Right lobe of liver (tissue), 6 donors: ENCODE measurements around the gene MAF. TPM values are rescaled to one million over a fixed set of nuclear protein-coding genes. Genes with fewer than 3 reads are reported as not detected.

Source experiments
- ATAC-seq, 4 donors: fragments of 200-7000 bp; cut with Tn5 transposase; one replicate each; pipeline ENCODE4 v1.9.1; 2020; ENCODE audit warnings: mild to moderate bottlenecking in 4 of 4, moderate library complexity in 4 of 4
- DNase-seq, 3 donors: peaks; one replicate each; pipeline ENCODE4 v3.0.0-alpha.2; 2020
- H3K27ac ChIP-seq, 3 donors: fragments of 200-600 bp; one replicate each; pipeline ENCODE4 v1.8.0; 2022
- H3K27me3 ChIP-seq, 2 donors: fragments of 200-600 bp; one replicate each; pipeline ENCODE4 v1.8.0; 2022
- H3K36me3 ChIP-seq, 4 donors: fragments of 200-600 bp; sonication (generic) in 1 of 4; one replicate each; pipeline versions ENCODE4 v1.5.1 to v1.8.0; 2017 to 2022; ENCODE audit warnings: control low read depth in 1 of 4
- H3K4me1 ChIP-seq, 4 donors: fragments of 200-600 bp; sonication (generic) in 1 of 4; one replicate each; pipeline versions ENCODE4 v1.5.1 to v1.8.0; 2017 to 2022; ENCODE audit warnings: control low read depth in 1 of 4
- H3K4me3 ChIP-seq, 3 donors: fragments of 200-600 bp; one replicate each; pipeline ENCODE4 v1.8.0; 2022
- H3K9me3 ChIP-seq, 4 donors: fragments of 200-600 bp; sonication (generic) in 1 of 4; one replicate each; pipeline versions ENCODE4 v1.5.1 to v1.8.0; 2017 to 2022; ENCODE audit warnings: control low read depth in 1 of 4
- POLR2A ChIP-seq: fragments of 450-650 bp; IDR thresholded peaks from one replicate; pipeline ENCODE4 v1.6.1; 2017; ENCODE audit warnings: antibody characterized with exemption, mild to moderate bottlenecking
- WGBS: methylation state at CpG from one replicate; pipeline ENCODE4 v1.1.6; 2018; ENCODE audit warnings: low coverage, low lambda C conversion rate; ENCODE audit not compliant: insufficient coverage; ENCODE audit errors: missing lambda C conversion rate; 5-methylcytosine and 5-hydroxymethylcytosine counted together
- intact Hi-C, 2 donors: fragments of 100-400 bp; cut with DNase I; formaldehyde crosslinking; loops; one replicate each; pipeline versions ENCODE4 v1.11.2 to v1.14.1; 2022
- total RNA-seq, 6 experiments: library from RNA; depleted of rRNA in 2 of 6; stranded (reverse); fragments of >200 nt in 2 of 6; fragmentation: NEBNext Ultra II Directional in 3 of 6; extraction: Animal tissue kit (Norgen Biotek cat#: 25700) in 3 of 6; gene quantifications; one replicate each; pipeline versions ENCODE4 v1.1.0 to v1.2.4, GENCODE V29; 2016 to 2023
- TF ChIP-seq, protein P1 (sequence below), 4 donors: fragments of 200-600 bp in 3 of 4; fragments of 450-650 bp in 1 of 4; IDR thresholded peaks; one replicate each; pipeline versions ENCODE4 v1.5.1 to v1.8.0; 2016 to 2022; ENCODE audit warnings: antibody characterized with exemption in 4 of 4, mild to moderate bottlenecking in 2 of 4
- donor health status: DM: no; HTN: yes; CAD: no.
- donor health status: DM: no; HTN: no; CAD: no.
- donor health status: DM: no; HTN: no; CAD: no.
- donor health status: DM: no; HTN: yes; CAD: no.
- donor health status: DM: no; HTN: yes; CAD: no.

The MAF gene
- total RNA-seq, 6 experiments from 2014 or later, result 19.0 to 43.8 (median 27.7) TPM

DNA sequence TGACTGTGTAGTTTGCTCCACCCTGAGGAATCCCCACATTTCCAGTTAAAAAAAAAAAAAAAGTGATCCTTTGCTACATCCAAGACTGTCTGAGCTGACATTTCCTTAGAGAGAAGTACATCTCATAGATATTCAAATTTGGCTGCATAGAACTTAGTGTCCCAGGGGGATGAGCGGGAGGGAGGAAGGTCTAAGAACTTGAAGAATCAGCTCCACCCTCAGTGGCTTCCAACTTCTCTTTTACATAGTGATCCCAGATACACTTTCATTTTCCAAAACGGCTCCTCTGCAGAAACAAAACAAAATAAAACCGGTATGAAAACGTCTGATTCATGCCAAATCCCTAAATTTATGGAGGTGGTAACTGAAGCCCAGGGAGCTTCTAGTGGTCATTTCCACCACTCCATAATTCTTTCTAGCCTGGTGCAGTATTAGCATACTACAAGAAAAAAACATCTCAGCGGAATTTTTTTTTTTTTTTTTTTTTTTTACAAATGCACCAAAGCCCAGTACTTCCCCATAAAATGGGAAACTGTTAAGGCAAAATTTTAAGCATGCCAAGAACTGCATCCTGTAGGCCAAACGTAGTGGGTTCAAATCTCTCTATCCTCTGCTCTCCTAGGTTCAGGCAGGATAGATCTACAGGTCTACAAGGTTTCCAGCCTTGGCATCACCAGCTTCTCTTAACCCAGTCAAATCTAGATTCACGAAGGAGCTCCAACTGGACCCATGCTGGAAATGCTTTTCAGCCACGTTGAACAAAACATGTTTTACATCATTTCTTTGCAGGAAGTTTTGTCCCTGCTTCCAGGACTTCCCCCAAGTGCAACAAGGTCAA lies 29.3 kb downstream of the MAF start:
- Histone ChIP-seq H3K4me3 (peak overlapping the region in 1 of 3 donors; percentile 19), H3K27me3 (no peaks in the 10 kb centered on the region), H3K36me3 (no peaks in the 10 kb centered on the region), H3K27ac (no peak overlapping the region), H3K4me1 (no peaks in the 10 kb centered on the region), H3K9me3 (no peaks in the 10 kb centered on the region)
- intact Hi-C loops, result no loop called here
- 39% methylated on average over 8 of the region's 8 CpGs for WGBS
- ATAC-seq (peak; percentile 35 to 70 (median 57)), DNase-seq (no peak)
- TF ChIP-seq, protein P1, sequence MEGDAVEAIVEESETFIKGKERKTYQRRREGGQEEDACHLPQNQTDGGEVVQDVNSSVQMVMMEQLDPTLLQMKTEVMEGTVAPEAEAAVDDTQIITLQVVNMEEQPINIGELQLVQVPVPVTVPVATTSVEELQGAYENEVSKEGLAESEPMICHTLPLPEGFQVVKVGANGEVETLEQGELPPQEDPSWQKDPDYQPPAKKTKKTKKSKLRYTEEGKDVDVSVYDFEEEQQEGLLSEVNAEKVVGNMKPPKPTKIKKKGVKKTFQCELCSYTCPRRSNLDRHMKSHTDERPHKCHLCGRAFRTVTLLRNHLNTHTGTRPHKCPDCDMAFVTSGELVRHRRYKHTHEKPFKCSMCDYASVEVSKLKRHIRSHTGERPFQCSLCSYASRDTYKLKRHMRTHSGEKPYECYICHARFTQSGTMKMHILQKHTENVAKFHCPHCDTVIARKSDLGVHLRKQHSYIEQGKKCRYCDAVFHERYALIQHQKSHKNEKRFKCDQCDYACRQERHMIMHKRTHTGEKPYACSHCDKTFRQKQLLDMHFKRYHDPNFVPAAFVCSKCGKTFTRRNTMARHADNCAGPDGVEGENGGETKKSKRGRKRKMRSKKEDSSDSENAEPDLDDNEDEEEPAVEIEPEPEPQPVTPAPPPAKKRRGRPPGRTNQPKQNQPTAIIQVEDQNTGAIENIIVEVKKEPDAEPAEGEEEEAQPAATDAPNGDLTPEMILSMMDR (IDR thresholded peaks at IDR 0.05), result no peak
- no peak for TF ChIP-seq POLR2A

GRCh38 chr16:79564671-79565107 lies 35.8 kb downstream of the MAF start:
- H3K36me3 ChIP-seq, result no peaks in the 10 kb centered on the region
- no peaks in the 10 kb centered on the region for H3K9me3 ChIP-seq
- no peaks in the 10 kb centered on the region for H3K27me3 ChIP-seq
- DNase-seq (peak; percentile 74 to 90 (median 87)), ATAC-seq (peak; percentile 64 to 89 (median 83))
- H3K4me1 ChIP-seq, result peaks cover 0 to 54% (median 15%) of the 10 kb centered on the region in 4 donors
- WGBS, result 24% methylated on average over 6 of the region's 6 CpGs
- TF ChIP-seq POLR2A, result no peak
- TF ChIP-seq, protein P1 (IDR thresholded peaks at IDR 0.05), result no peak
- intact Hi-C loops, result no loop called here
- no peak overlapping the region for H3K4me3 ChIP-seq
- H3K27ac ChIP-seq, result peak overlapping the region; percentile 8 to 82 (median 66)

DNA sequence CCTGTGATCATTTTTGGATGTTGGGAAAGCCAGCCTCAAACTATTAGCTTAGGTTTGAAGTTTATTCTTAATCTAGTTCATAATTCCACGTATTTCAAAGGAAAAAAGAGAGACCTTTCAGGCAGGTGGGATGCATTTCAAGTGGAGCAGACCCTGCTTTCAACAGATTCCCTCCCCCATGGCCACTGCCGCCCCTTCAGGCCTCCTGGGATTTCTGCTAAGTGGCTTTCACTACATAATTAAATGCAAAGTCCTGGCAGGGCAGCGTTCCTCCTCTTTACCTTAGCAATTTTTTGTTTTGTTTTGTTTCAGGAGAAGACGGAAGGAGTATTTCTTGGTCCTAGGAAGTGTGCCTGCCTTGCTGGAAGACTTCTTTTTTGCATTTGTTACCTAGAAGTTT lies 36.6 kb downstream of the MAF start:
- peaks cover 0 to 54% (median 15%) of the 10 kb centered on the region in 4 donors for H3K4me1 ChIP-seq
- TF ChIP-seq POLR2A, result no peak
- TF ChIP-seq, protein P1 (IDR thresholded peaks at IDR 0.05), result no peak
- DNase-seq (no peak), ATAC-seq (no peak)
- no peaks in the 10 kb centered on the region for H3K36me3 ChIP-seq
- peak overlapping the region in 2 of 3 donors; percentile 66 to 82 for H3K27ac ChIP-seq
- H3K4me3 ChIP-seq, result no peak overlapping the region
- no peaks in the 10 kb centered on the region for H3K9me3 ChIP-seq
- intact Hi-C loops, result no loop called here
- 50% methylated on average over 4 of the region's 4 CpGs for WGBS
- no peaks in the 10 kb centered on the region for H3K27me3 ChIP-seq

DNA sequence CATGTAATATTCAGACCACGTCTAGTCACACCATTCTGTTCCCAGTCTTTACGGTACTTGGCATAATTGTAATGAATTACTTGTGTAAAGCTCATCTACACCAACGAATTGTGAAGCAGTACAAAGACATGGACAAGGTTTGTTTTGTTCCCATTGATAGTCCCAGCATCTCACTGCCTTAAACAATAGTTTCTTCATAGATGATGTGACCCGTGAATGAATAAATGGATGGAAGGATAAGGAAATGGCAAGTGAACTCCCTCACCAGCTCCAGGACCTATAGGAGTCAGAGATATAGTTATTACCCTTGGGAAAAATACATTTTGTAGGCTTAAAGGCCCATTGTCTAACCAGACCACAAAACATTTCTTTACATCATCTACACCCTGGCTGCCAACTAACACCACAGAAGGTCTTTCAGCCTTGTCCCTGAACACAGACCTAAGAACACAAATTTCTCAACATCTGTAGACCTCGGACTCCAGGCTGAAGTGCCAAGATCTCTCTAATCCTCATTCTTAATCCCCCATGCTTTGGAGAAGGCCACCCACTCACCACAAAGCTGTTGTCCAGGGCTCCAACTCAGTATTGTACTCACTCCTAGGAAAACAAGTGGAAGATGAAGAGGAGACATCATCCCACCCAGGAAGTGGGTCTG lies 38.2 kb downstream of the MAF start:
- no peak for TF ChIP-seq POLR2A
- DNase-seq (no peak), ATAC-seq (peak in 1 of 4 donors; percentile 11)
- no peaks in the 10 kb centered on the region for H3K27me3 ChIP-seq
- WGBS, result 52% methylated on average over 5 of the region's 5 CpGs
- H3K36me3 ChIP-seq, result no peaks in the 10 kb centered on the region
- intact Hi-C loops, result no loop called here
- peak overlapping the region in 2 of 3 donors; percentile 21 to 78 for H3K27ac ChIP-seq
- H3K9me3 ChIP-seq, result no peaks in the 10 kb centered on the region
- peaks cover 0 to 54% (median 15%) of the 10 kb centered on the region in 4 donors for H3K4me1 ChIP-seq
- no peak overlapping the region for H3K4me3 ChIP-seq

DNA sequence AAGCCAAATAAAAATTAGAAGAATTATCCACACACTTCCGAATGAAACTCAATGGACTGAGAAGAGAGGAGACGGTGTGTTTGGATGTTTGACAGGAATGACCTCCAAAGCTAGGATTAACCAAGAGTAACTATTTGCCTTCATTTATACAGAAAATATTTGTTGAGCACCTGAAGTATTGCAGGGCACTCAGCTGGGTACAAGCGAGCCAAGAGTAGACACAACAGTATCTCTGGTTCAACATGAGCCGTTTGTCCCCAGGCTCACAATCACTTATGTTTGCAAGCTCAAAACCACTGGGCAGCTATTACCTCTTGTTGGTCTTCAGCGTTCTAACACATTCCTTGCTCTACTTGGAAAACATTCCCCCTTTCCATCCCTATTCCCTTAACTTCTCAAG lies 38.8 kb downstream of the MAF start:
- intact Hi-C loops, result no loop called here
- TF ChIP-seq, protein P1 (IDR thresholded peaks at IDR 0.05), result no peak
- TF ChIP-seq POLR2A, result no peak
- peak; percentile 65 to 81 (median 74) for ATAC-seq

More for the DNA sequence above, 38.8 kb downstream of the MAF start:
- Histone ChIP-seq H3K4me3 (peak overlapping the region in 2 of 3 donors; percentile 6 to 12), H3K27ac (peak overlapping the region in 2 of 3 donors; percentile 49 to 78), H3K9me3 (no peaks in the 10 kb centered on the region), H3K4me1 (peaks cover 0 to 54% (median 15%) of the 10 kb centered on the region in 4 donors), H3K36me3 (no peaks in the 10 kb centered on the region), H3K27me3 (no peaks in the 10 kb centered on the region)
- WGBS, result 40% methylated on average over 5 of the region's 5 CpGs
- peak in 2 of 3 donors; percentile 60 to 77 for DNase-seq
